ENCODE measurements around the gene SARDH. TPM values are rescaled to one million over a fixed set of nuclear protein-coding genes. Genes with fewer than 3 reads are reported as not detected.

SARDH gene
- total RNA-seq, 1 experiment from 2014 or later = 15.7 TPM

DNA sequence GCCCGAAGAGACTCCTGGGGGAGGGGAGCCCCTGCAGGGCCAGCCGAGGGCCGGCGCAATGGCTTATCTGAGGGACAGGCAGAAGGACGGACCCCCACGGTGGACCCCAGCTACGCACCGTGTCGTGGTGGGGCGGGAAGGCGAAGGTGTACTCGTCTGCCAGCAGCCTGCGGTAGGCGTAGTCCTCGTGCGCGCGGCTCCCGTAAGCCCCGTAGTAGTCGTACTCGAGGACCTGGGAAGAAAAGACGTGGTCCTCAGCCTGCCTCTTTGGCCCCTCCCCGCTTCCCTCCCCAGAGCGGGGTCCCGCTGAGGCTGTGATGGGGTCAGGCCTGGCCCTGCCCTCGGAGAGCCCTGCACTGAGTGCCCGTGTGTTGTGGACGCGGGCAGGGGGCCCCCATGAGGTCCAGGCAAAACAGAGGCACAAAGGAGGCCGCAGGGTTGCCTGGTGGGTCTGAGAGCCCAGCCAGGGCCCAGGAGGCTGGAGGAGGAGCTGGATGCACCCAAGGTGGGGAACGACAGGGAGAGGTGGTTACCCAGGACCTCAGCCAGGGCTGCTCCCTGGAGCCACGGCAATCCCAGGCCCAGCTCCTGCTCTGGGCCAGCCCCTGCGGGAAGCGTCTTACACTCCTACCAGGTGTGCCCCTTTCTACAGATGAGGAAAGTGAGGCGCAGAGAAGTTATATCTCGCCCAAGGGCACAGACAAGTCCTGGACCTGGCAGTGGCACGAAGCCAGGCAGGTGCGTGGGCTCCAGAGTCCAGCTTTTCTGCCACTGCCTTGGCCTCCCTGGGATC is 35.2 kb downstream of the SARDH start:
- Histone ChIP-seq H3K27ac (no peak overlapping the region), H3K27me3 (no peaks in the 10 kb centered on the region), H3K4me3 (no peak overlapping the region), H3K9me3 (replicated peaks) (no peaks in the 10 kb centered on the region), H3K4me1 (peaks cover 30% of the 10 kb centered on the region), H3K36me3 (no peaks in the 10 kb centered on the region)
- no peak for DNase-seq

DNA sequence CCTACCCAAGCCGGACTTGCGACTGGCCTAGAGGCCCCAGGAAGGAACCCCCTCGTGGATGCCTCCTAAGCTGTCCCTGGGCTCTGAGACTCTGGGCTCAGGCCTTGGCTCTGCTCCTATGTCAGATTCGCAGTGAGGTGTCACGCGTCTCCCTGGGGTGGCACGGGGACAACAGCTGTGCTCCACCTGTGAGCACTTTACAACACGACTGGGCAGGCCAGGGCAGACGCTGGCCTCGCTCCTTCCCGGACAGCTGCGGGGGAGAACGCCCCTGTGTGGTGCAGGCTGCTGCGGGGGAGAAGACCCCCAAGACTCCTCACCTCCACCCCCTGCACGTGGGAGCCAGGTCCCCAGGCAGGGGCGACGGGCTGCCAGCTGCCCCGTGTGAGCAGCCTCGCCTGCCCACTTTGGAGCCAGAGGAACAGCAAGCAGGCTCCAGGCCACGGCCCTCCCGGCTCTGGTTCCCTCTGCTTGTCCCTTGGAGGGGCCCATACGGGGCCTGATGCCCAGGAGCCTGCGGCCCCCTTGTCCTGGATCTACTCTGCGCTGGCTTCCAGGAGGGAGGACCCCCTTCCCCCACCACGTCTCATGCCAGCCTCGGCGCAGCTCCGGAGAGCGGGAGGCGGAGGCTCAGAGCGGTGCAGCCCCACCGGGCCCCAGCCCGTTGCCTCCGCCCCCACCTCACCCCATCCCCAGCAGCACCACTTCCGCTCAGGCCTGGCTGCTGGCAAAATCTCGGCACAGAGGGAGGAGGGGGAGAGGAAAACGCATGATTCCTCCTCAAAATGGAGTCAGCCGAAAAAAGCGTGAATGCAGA is 36.0 kb downstream of the SARDH start:
- Histone ChIP-seq H3K27me3 (no peaks in the 10 kb centered on the region), H3K9me3 (replicated peaks) (no peaks in the 10 kb centered on the region), H3K4me3 (no peak overlapping the region), H3K27ac (peak overlapping the region; percentile 69), H3K36me3 (no peaks in the 10 kb centered on the region), H3K4me1 (peaks cover 30% of the 10 kb centered on the region)
- peak; percentile 52 to 70 for DNase-seq

DNA sequence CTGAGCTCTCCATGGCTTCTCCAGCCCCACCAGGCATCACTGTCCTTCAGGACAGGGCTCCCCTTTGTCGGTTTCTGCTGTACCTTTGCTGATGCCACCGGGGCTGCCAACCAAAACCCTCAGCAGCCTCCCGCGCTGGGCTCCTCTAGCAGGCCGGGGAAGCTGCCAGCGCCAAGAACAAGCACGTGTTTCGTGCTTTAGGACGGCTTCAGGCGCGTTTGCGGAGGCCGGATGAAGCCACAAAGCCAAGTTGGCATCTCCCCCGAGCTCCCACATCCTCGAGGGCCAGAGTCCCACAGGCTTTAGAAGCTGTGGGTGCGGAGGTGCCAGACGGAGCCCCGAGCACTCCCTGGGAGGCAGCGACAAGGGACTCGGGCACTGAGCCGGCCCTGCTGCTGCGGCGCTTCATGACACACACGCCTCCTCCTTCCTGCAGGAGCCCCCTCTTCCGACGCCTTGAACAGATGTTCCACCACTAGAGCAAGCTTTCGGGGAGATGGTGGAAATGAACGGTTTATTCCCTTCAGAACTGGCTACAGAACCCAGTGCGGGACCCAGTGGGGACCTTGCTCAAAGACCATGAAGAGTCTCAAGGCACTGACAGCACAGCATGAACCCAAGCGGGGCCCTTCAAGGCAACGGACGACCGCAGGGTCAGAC is 36.7 kb downstream of the SARDH start:
- peak overlapping the region; percentile 69 for H3K27ac ChIP-seq
- H3K36me3 ChIP-seq = no peaks in the 10 kb centered on the region
- no peaks in the 10 kb centered on the region for H3K27me3 ChIP-seq
- H3K9me3 ChIP-seq (replicated peaks) = no peaks in the 10 kb centered on the region
- H3K4me3 ChIP-seq = no peak overlapping the region
- peaks cover 30% of the 10 kb centered on the region for H3K4me1 ChIP-seq
- peak in 1 of 2 experiments; percentile 40 for DNase-seq

DNA sequence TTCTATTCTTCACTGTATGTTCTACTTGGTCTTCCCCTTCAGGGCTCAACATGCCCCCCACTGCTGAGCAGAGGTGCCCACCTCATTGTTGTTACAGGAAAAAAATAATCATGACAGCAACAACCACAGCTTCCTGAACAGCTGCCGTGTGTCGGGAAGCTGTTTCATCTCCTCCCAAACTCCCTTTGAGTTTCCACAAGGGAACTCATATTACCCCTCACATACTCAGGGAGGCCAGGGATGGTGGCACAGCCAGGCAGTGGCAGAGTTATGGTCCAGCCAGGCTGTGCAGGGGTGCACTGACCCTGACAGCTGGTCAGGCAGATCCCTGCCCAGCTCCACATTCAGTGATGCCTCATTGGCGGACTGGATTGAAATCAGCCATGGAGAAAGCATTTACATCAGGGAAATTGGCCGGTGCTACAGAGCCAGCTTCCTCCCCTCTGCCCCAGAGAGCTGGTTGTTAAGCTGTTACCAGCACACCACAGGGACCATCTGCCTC is 37.3 kb downstream of the SARDH start:
- Histone ChIP-seq H3K9me3 (replicated peaks) (no peaks in the 10 kb centered on the region), H3K36me3 (no peaks in the 10 kb centered on the region), H3K27ac (peak overlapping the region; percentile 69), H3K27me3 (no peaks in the 10 kb centered on the region), H3K4me1 (peaks cover 30% of the 10 kb centered on the region), H3K4me3 (no peak overlapping the region)
- DNase-seq = peak; percentile 88 to 94

DNA sequence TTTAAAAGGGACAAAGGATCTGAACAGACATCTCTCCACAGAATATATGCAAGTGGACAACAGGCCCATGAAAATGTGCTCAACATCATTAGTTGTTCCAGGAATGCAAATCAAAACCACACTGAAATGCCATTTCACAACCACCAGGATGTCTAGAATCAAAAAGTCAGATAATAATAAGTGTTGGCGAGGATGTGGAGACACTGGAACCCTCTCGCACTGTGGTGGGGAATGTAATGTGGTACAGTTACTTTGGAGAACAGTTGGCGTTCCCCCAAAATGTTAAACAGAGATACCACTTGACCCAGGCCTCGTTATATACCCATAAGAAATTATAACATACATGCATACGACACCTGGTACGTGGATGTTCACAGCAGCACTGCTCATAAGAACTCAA is 38.6 kb downstream of the SARDH start:
- H3K4me3 ChIP-seq = no peak overlapping the region
- DNase-seq = no peak
- no peaks in the 10 kb centered on the region for H3K27me3 ChIP-seq
- no peak overlapping the region for H3K27ac ChIP-seq
- H3K36me3 ChIP-seq = no peaks in the 10 kb centered on the region
- H3K9me3 ChIP-seq (replicated peaks) = no peaks in the 10 kb centered on the region
- peaks cover 30% of the 10 kb centered on the region for H3K4me1 ChIP-seq

DNA sequence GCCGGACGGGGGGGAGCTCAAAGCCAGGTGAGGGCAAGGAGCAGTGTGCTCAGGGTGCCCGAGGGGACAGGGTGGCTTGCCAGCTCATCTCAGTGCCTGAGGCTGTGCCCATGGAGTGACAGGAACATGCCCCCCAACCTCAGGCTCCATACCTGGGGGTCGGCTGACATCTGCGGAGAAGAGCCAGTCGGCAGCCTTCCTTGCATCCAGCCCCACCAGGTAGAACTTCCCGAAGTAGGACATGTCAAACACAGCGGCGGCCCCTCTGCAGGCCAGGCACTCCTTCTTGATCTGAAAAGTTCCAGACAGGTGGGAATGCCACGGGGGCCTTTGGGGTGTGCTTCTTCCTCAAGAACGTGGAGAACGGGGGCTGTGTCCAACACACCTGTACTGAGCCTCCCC is 42.1 kb downstream of the SARDH start:
- Histone ChIP-seq H3K27ac (no peak overlapping the region), H3K9me3 (replicated peaks) (no peaks in the 10 kb centered on the region), H3K27me3 (no peaks in the 10 kb centered on the region), H3K36me3 (peaks cover 3% of the 10 kb centered on the region; the same call in 1 of the 2 replicates), H3K4me3 (no peak overlapping the region), H3K4me1 (peaks cover 30% of the 10 kb centered on the region)
- no peak for DNase-seq

DNA sequence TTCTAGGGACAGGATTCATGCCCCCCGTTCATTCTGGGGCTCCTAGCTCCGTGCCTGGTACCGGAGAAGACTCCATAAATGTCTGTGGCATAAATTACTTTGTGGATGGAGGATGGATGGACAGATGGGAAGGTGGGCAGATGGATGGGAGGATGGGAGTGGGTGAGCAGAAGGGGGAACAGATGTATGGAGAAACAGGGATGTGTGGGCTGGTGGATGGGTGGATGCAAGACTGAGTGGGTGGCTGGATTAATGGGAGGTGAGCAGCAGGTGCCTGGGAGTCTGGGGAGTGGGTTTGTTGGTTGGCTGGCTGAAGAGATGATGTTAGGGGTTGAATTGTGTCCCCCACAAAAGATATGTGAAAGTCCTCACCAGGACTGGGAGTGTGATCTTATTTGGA is 43.5 kb downstream of the SARDH start:
- Histone ChIP-seq H3K9me3 (replicated peaks) (no peaks in the 10 kb centered on the region), H3K4me3 (no peak overlapping the region), H3K27me3 (no peaks in the 10 kb centered on the region), H3K36me3 (peaks cover 3% of the 10 kb centered on the region; the same call in 1 of the 2 replicates), H3K4me1 (peaks cover 35% of the 10 kb centered on the region), H3K27ac (no peak overlapping the region)
- DNase-seq = no peak

DNA sequence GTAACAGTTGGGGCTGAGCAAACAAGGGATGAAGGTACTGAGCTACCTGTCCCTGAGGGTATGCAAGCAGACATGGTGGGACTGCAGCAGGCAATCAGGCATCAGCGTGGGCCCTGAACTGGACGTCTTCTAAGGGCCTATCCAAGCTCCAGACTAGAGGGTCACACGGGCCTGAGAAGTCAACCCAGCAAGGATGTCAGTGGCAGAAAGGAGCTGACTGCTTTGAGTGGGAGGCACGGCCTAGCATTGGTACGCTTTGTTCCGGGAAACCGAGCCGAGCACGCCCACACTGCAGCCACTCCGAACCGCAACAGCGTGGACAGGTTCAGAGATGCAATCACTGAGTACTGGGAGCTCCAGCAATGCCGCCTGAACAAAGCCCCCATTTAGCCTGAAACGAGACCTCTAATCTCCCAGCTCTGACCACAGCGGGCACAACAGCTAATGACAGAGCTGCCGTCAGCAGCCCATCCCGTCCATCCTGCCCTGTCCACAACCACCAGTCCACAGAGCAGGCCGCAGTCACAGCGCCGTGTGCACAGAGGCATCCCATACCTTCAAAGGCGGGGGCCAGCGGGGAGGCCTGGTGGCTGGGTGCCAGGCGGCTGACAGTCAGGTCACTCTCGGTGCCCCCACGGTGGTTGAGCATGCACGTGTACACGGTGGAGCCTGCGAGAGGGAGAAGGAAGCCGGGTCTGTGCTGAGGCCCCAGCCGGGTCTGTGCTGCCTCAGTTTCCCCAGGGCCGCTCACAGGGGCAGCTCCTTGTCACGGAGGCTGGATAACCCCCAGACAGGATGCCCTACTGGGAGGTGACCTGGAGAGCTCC is 44.2 kb downstream of the SARDH start:
- Histone ChIP-seq H3K36me3 (peaks cover 3% of the 10 kb centered on the region; the same call in 1 of the 2 replicates), H3K9me3 (replicated peaks) (no peaks in the 10 kb centered on the region), H3K27me3 (no peaks in the 10 kb centered on the region), H3K4me3 (no peak overlapping the region), H3K4me1 (peaks cover 39% of the 10 kb centered on the region), H3K27ac (no peak overlapping the region)
- peak; percentile 82 to 90 for DNase-seq

DNA sequence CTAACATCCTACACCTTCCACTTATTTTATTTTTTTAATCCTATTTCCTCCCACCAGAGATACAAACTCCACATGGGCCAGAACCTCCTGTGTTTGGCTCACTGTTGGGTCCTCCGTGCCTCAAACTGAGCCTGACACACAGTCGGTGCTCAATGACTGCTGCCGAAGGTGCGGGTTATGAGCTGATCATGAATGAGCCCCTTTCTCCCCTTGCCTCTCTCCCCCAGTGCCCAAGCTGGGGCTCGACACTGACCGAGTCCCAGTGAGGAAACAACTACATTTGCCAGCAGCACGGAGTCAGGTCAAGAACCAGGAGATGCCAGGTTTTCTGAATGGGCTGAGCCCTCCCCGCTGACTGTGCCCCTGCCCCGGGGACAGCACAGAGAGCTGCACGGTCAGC is 45.0 kb downstream of the SARDH start:
- Histone ChIP-seq H3K27ac (no peak overlapping the region), H3K4me1 (peaks cover 39% of the 10 kb centered on the region), H3K4me3 (no peak overlapping the region), H3K9me3 (replicated peaks) (no peaks in the 10 kb centered on the region), H3K27me3 (no peaks in the 10 kb centered on the region), H3K36me3 (peaks cover 3% of the 10 kb centered on the region; the same call in 1 of the 2 replicates)
- no peak for DNase-seq

DNA sequence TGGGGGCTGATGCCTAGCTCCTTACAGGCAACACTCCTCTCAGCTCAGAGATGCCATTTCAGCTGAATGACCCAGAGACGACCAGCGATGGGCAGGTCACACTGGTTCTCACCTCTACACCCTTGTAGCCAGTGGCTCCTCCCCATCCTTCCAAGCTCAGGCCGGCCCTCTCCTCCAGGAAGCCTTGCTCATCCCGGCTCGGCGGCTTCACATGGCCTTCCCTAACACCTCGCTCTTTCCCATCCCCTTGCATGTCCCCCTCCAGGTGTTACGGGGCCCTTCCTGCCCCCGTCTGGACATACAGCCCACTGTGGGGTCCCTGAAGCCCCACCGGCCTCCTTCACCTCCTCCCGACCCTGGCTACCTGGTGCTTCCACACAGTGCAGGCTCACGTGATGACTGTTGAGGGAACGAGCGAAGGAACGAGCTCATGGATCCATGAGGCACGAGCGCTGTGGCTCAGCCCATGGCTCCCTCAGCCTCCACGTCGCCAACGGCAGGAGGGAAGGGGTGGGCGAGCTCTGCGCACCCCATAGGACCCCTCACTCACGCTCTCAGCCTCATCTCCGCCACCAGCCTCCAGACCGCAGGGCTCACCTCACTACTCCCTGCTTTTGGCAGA is 45.7 kb downstream of the SARDH start:
- no peak overlapping the region for H3K27ac ChIP-seq
- H3K4me1 ChIP-seq = peaks cover 39% of the 10 kb centered on the region
- no peaks in the 10 kb centered on the region for H3K27me3 ChIP-seq
- no peak for DNase-seq
- H3K36me3 ChIP-seq = peaks cover 3% of the 10 kb centered on the region; the same call in 1 of the 2 replicates
- no peak overlapping the region for H3K4me3 ChIP-seq
- H3K9me3 ChIP-seq (replicated peaks) = no peaks in the 10 kb centered on the region

DNA sequence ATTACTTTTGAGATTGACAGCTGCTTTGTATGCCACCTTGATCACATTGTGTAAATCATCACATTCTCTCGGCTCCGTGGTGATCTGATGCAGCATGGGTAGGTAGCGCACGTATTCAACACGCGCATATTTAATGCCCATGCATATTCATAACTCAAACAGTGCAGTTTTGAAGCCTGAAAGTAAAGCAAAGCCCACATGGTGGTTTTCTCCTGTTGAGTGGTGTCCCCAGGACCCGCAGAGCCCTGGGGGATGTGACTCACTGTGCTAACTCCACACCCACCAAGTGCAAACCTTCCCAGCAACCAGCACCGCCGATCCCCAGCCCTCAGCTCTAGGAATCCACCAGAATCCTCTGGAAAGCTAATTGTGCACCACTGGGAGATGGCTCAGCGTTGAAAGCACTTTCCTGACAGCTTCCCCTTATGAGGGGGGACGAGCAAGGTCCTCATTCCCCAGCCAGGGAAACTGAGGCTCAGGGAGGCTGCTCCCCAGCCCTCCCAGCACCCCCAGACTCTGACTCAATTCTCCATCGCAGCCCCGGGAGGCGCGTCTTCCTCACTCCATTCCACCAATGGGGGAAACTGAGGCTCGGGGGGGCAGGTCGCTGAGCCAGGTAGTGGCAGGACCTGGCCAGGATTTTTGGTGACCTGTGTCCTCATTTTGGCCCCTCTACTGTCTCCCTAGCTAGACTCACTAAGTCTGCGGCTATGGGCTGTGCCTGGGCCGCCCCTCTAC is 46.4 kb downstream of the SARDH start:
- peak in 1 of 2 experiments; percentile 54 for DNase-seq
- Histone ChIP-seq H3K27ac (no peak overlapping the region), H3K36me3 (peaks cover 3% of the 10 kb centered on the region; the same call in 1 of the 2 replicates), H3K9me3 (replicated peaks) (no peaks in the 10 kb centered on the region), H3K27me3 (no peaks in the 10 kb centered on the region), H3K4me3 (no peak overlapping the region), H3K4me1 (peaks cover 39% of the 10 kb centered on the region)

DNA sequence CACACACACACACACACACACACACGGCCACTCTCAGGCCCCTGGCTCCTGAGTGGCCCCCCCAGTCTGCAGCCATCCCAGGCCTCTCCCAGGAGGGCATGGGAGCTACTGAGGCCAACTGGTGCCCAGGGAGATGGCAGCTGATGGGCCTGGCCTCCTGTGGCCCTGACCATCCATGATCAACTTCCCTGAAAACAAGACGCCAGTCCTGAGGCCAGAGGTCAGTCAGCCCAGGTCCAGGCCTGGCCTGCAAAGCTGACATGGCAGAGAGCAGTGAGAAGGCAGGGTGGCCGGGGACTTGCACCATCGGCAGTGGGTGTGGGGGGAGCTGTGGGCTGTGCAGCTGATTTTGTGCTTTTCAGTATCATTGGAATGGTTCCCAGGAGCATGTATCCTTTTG is 47.0 kb downstream of the SARDH start:
- Histone ChIP-seq H3K36me3 (peaks cover 3% of the 10 kb centered on the region; the same call in 1 of the 2 replicates), H3K9me3 (replicated peaks) (no peaks in the 10 kb centered on the region), H3K27me3 (no peaks in the 10 kb centered on the region), H3K4me1 (peaks cover 39% of the 10 kb centered on the region), H3K4me3 (no peak overlapping the region), H3K27ac (no peak overlapping the region)
- DNase-seq = no peak

DNA sequence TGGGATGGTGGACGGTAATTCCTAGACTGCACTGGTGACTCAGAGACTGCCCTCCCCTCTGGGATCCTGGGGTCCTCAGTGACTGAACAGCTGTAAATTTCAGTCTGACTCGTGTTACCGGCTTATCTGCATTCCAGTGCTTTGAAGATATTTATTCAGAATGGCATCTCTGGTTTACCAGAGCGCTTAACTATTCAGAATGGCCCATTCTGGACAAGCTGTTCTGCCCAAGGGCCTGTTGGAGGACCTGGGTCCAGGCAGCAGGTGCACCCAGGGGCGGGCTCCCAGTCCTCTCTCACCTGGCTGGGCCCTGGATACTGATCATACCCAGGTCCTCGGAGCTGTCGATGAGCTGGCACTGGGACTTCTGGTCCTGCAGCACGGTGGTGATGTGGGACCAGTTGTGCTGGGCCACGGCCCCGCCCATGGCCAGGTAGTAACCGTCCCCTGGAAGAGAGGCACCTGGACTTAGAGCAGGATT is 48.0 kb downstream of the SARDH start:
- no peaks in the 10 kb centered on the region for H3K9me3 ChIP-seq (replicated peaks)
- H3K36me3 ChIP-seq = peaks cover 3% of the 10 kb centered on the region; the same call in 1 of the 2 replicates
- no peak overlapping the region for H3K27ac ChIP-seq
- H3K4me1 ChIP-seq = peaks cover 39% of the 10 kb centered on the region
- peak; percentile 67 to 74 for DNase-seq
- no peaks in the 10 kb centered on the region for H3K27me3 ChIP-seq
- H3K4me3 ChIP-seq = no peak overlapping the region
